Psoas muscle (tissue), 8 donors: Measurements from ENCODE around the gene LRG1. TPM values are rescaled to one million over a fixed set of nuclear protein-coding genes. Genes with fewer than 3 reads are reported as not detected.
"Not testable (repeated sequence)": the region's sequence is repeated elsewhere in the genome, so short reads cannot be mapped to it uniquely, and the experiment has no call there.

Experiments
- ATAC-seq, 4 donors: fragments of 200-7000 bp; cut with Tn5 transposase; one replicate each; pipeline ENCODE4 v1.9.1; 2020; ENCODE audit warnings: moderate library complexity in 3 of 4, mild to moderate bottlenecking in 2 of 4
- DNase-seq, 2 donors: peaks; one replicate each; pipeline ENCODE4 v3.0.0-alpha.2; 2020
- H3K27ac ChIP-seq: fragments of 200-600 bp; one replicate; pipeline ENCODE4 v1.8.0; 2022
- H3K27me3 ChIP-seq, 3 donors: fragments of 200-600 bp in 1 of 3; one replicate each; pipeline versions ENCODE4 v1.6.1 to v1.8.0; 2013 to 2022; ENCODE audit warnings: low read length in 2 of 3, mild to moderate bottlenecking in 2 of 3, moderate library complexity in 1 of 3; ENCODE audit not compliant: insufficient read depth in 3 of 3
- H3K36me3 ChIP-seq, 2 donors: fragments of 200-600 bp in 1 of 2; one replicate each; pipeline versions ENCODE4 v1.6.1 to v1.8.0; 2013 to 2022; ENCODE audit warnings: low read depth in 1 of 2, mild to moderate bottlenecking in 1 of 2, moderate library complexity in 1 of 2; ENCODE audit not compliant: insufficient read depth in 1 of 2
- H3K4me1 ChIP-seq: fragments of 200-600 bp; one replicate; pipeline ENCODE4 v1.8.0; 2022
- H3K4me3 ChIP-seq: fragments of 200-600 bp; one replicate; pipeline ENCODE4 v1.8.0; 2022; ENCODE audit warnings: mild to moderate bottlenecking
- H3K9me3 ChIP-seq: fragments of 200-600 bp; one replicate; pipeline ENCODE4 v1.8.0; 2022
- CTCF ChIP-seq: fragments of 200-600 bp; IDR thresholded peaks from one replicate; pipeline ENCODE4 v1.8.0; 2022; ENCODE audit warnings: antibody characterized with exemption
- WGBS, 3 donors: extraction: QIAGEN DNeasy Blood & Tissue Kit; methylation state at CpG; one replicate each; pipeline versions ENCODE4 v1.1.6 to v1.1.7; 2013; 5-methylcytosine and 5-hydroxymethylcytosine counted together
- intact Hi-C, 2 donors: fragments of 100-400 bp; cut with DNase I; formaldehyde crosslinking; loops; one replicate each; pipeline versions ENCODE4 v1.11.0 to v1.14.2; 2022
- polyA plus RNA-seq, 3 donors: library from polyadenylated mRNA; stranded (reverse); fragments of 200-250 nt; gene quantifications; one replicate each; pipeline ENCODE4 v1.2.3, GENCODE V29; 2013
- total RNA-seq, 4 donors: library from RNA; stranded (reverse); fragmentation: NEBNext Ultra II Directional in 2 of 4; extraction: Animal tissue kit (Norgen Biotek cat#: 25700) in 2 of 4; gene quantifications; one replicate each; pipeline versions ENCODE4 v1.2.1 to v1.2.4, GENCODE V29; 2021 to 2023
- donor health status: healthy with polysubstance abuse.
- donor health status: DM: no; HTN: no; CAD: no; lungs with moderate emphysema.
- donor health status: Bipolar disorder and iron deficiency.
- donor health status: healthy.
- donor health status: DM: yes; HTN: yes; CAD: no.
- donor health status: DM: no; HTN: no; CAD: no.
- donor health status: DM: no; HTN: no; CAD: no.
- donor health status: DM: yes; HTN: yes; CAD: no.

Gene LRG1
- total and polyA plus RNA-seq, 7 donors: 0.09 to 1.8 (median 0.42) TPM; not detected in 1

GRCh38 chr19:4547303-4548237, 7.7 kb upstream of the LRG1 start:
- 69 to 73% (median 72%) methylated on average over 31 to 32 of the region's 32 CpGs for WGBS, 3 donors
- intact Hi-C loops: no loop called here
- ATAC-seq (peak in 2 of 4 donors; percentile 45 to 58), DNase-seq (no peak)
- peak; percentile 14 for TF ChIP-seq CTCF
- Histone ChIP-seq H3K27ac (no peak overlapping the region), H3K4me3 (no peak overlapping the region), H3K27me3 (no peaks in the 10 kb centered on the region), H3K4me1 (no peaks in the 10 kb centered on the region), H3K9me3 (no peaks in the 10 kb centered on the region), H3K36me3 (peaks cover 0 to 9% of the 10 kb centered on the region in 2 donors)

- no peak for TF ChIP-seq CTCF
- intact Hi-C loops: no loop called here
- Histone ChIP-seq H3K36me3 (peaks cover 0 to 8% of the 10 kb centered on the region in 2 donors), H3K4me3 (no peak overlapping the region), H3K9me3 (peaks cover 4% of the 10 kb centered on the region), H3K27me3 (no peaks in the 10 kb centered on the region), H3K27ac (no peak overlapping the region), H3K4me1 (no peaks in the 10 kb centered on the region)
- WGBS, 3 donors: 93 to 96% (median 95%) methylated on average over 57 to 87 of the region's 87 CpGs
- DNase-seq (no peak), ATAC-seq (no peak)
These were observed 4.2 kb upstream of the LRG1 start for GRCh38 chr19:4543842-4544647.

GRCh38 chr19:4542896-4543841, 3.3 kb upstream of the LRG1 start:
- DNase-seq: no peak
- Histone ChIP-seq H3K4me3 (no peak overlapping the region), H3K9me3 (peaks cover 4% of the 10 kb centered on the region), H3K27me3 (no peaks in the 10 kb centered on the region), H3K36me3 (peaks cover 0 to 4% of the 10 kb centered on the region in 2 donors), H3K4me1 (peaks cover 3% of the 10 kb centered on the region), H3K27ac (no peak overlapping the region)
- WGBS, 3 donors: 86 to 90% (median 90%) methylated on average over 68 to 77 of the region's 77 CpGs
- no peak for ATAC-seq
- TF ChIP-seq CTCF: no peak
- intact Hi-C loops: no loop called here

GRCh38 chr19:4541806-4542145, 1.9 kb upstream of the LRG1 start:
- WGBS, 3 donors: 92 to 94% (median 93%) methylated on average over 12 of the region's 12 CpGs
- H3K4me1 ChIP-seq: peaks cover 16% of the 10 kb centered on the region
- H3K4me3 ChIP-seq, DNase-seq, H3K9me3 ChIP-seq, H3K27ac ChIP-seq, intact Hi-C loops, H3K36me3 ChIP-seq, H3K27me3 ChIP-seq, ATAC-seq: not testable (repeated sequence)
